ENCODE measurements around the gene TBC1D12.
A peak's percentile ranks its signal among the peaks of the same experiment; 100 is the strongest.

Gene TBC1D12

GRCh38 chr10:94407668-94408067 is 5.3 kb downstream of the TBC1D12 start:
- DNase-seq (ENCODE audit: low spot score), result no peak

- no peak for DNase-seq (ENCODE audit: low spot score)
These were observed 6.8 kb downstream of the TBC1D12 start for GRCh38 chr10:94409021-94409657.

GRCh38 chr10:94411304-94411703 is 9.0 kb downstream of the TBC1D12 start:
- DNase-seq (ENCODE audit: low spot score), result no peak

GRCh38 chr10:94412449-94412848 is 10.1 kb downstream of the TBC1D12 start:
- no peak for DNase-seq (ENCODE audit: low spot score)

- no peak for DNase-seq (ENCODE audit: low spot score)
These were observed 11.0 kb downstream of the TBC1D12 start for GRCh38 chr10:94413361-94413760.

- DNase-seq (ENCODE audit: low spot score), result no peak
These were observed 14.6 kb downstream of the TBC1D12 start for GRCh38 chr10:94416896-94417295.

- DNase-seq (ENCODE audit: low spot score), result no peak
These were observed 15.0 kb downstream of the TBC1D12 start for GRCh38 chr10:94417321-94417720.

- DNase-seq (ENCODE audit: low spot score), result no peak
These were observed 18.2 kb downstream of the TBC1D12 start for GRCh38 chr10:94420516-94420915.

GRCh38 chr10:94420998-94421528 is 18.7 kb downstream of the TBC1D12 start:
- DNase-seq (ENCODE audit: low spot score), result no peak

GRCh38 chr10:94423627-94424026 is 21.3 kb downstream of the TBC1D12 start:
- DNase-seq (ENCODE audit: low spot score), result no peak

GRCh38 chr10:94424714-94425337 is 22.5 kb downstream of the TBC1D12 start:
- no peak for DNase-seq (ENCODE audit: low spot score)

GRCh38 chr10:94425942-94426341 is 23.6 kb downstream of the TBC1D12 start:
- no peak for DNase-seq (ENCODE audit: low spot score)

GRCh38 chr10:94427166-94427565 is 24.8 kb downstream of the TBC1D12 start:
- no peak for DNase-seq (ENCODE audit: low spot score)

- peak; percentile 51 for DNase-seq (ENCODE audit: low spot score)
These were observed 26.7 kb downstream of the TBC1D12 start for GRCh38 chr10:94428766-94429707.

- no peak for DNase-seq (ENCODE audit: low spot score)
These were observed 28.4 kb downstream of the TBC1D12 start for GRCh38 chr10:94430701-94431100.

GRCh38 chr10:94432443-94432842 is 30.1 kb downstream of the TBC1D12 start:
- no peak for DNase-seq (ENCODE audit: low spot score)

GRCh38 chr10:94439275-94439861 is 37.0 kb downstream of the TBC1D12 start:
- DNase-seq (ENCODE audit: low spot score), result peak; percentile 18

- no peak for DNase-seq (ENCODE audit: low spot score)
These were observed 37.8 kb downstream of the TBC1D12 start for GRCh38 chr10:94440096-94440495.

- no peak for DNase-seq (ENCODE audit: low spot score)
These were observed 40.7 kb downstream of the TBC1D12 start for GRCh38 chr10:94443047-94443446.

- no peak for DNase-seq (ENCODE audit: low spot score)
These were observed 41.2 kb downstream of the TBC1D12 start for GRCh38 chr10:94443549-94443948.

- DNase-seq (ENCODE audit: low spot score), result no peak
These were observed 48.4 kb downstream of the TBC1D12 start for GRCh38 chr10:94450782-94451181.

GRCh38 chr10:94451883-94452519 is 49.7 kb downstream of the TBC1D12 start:
- DNase-seq (ENCODE audit: low spot score), result no peak

Data from kidney tubule cell (primary cell).